DMS114 treated with DMSO at 0.1 percent for 48 hours (cell line): ENCODE results near the gene BICDL2.

Experiments used
- DNase-seq: peaks from one replicate; lab custom pipeline; 2025; ENCODE audit not compliant: unreplicated experiment; lab: John Stamatoyannopoulos, UW

BICDL2 gene

GRCh38 chr16:3012246-3012645, 24.5 kb downstream of the BICDL2 start:
- DNase-seq, result no peak

GRCh38 chr16:3010510-3010909, 26.2 kb downstream of the BICDL2 start:
- DNase-seq, result no peak

- no peak for DNase-seq
Observed at GRCh38 chr16:3009568-3010390, 27.0 kb downstream of the BICDL2 start.

GRCh38 chr16:3008690-3009037, 28.1 kb downstream of the BICDL2 start:
- DNase-seq, result no peak

GRCh38 chr16:3007957-3008689, 28.6 kb downstream of the BICDL2 start:
- no peak for DNase-seq

GRCh38 chr16:3007059-3007956, 29.4 kb downstream of the BICDL2 start:
- DNase-seq, result no peak

- DNase-seq, result no peak
Observed at GRCh38 chr16:3004781-3005284, 31.9 kb downstream of the BICDL2 start.

- DNase-seq, result no peak
Observed at GRCh38 chr16:3004319-3004718, 32.4 kb downstream of the BICDL2 start.

GRCh38 chr16:3003582-3004270, 33.0 kb downstream of the BICDL2 start:
- DNase-seq, result peak; percentile 94

GRCh38 chr16:3001316-3001715, 35.4 kb downstream of the BICDL2 start:
- DNase-seq, result no peak

GRCh38 chr16:3000540-3000939, 36.2 kb downstream of the BICDL2 start:
- no peak for DNase-seq

GRCh38 chr16:2999929-3000328, 36.8 kb downstream of the BICDL2 start:
- no peak for DNase-seq

GRCh38 chr16:2996298-2996697, 40.4 kb downstream of the BICDL2 start:
- no peak for DNase-seq

GRCh38 chr16:2992383-2993081, 44.2 kb downstream of the BICDL2 start:
- no peak for DNase-seq

- DNase-seq, result no peak
Observed at GRCh38 chr16:2991566-2992261, 45.0 kb downstream of the BICDL2 start.

GRCh38 chr16:2990891-2991290, 45.9 kb downstream of the BICDL2 start:
- DNase-seq, result no peak

GRCh38 chr16:2988590-2989099, 48.1 kb downstream of the BICDL2 start:
- DNase-seq, result no peak

- no peak for DNase-seq
Observed at GRCh38 chr16:2987833-2988232, 48.9 kb downstream of the BICDL2 start.

GRCh38 chr16:2987286-2987685, 49.5 kb downstream of the BICDL2 start:
- no peak for DNase-seq
